Left lobe of liver (tissue), 2 donors: ENCODE data around the gene NRXN3. TPM values are rescaled to one million over a fixed set of nuclear protein-coding genes. Genes with fewer than 3 reads are reported as not detected.

ENCODE experiments used
- ATAC-seq: fragments of 200-7000 bp; cut with Tn5 transposase; one replicate; pipeline ENCODE4 v1.9.1; 2020; ENCODE audit warnings: mild to moderate bottlenecking, moderate library complexity
- DNase-seq: peaks from one replicate; pipeline ENCODE4 v3.0.0-alpha.2; 2020; ENCODE audit warnings: low spot score
- total RNA-seq: library from RNA; stranded (reverse); gene quantifications from one replicate; pipeline ENCODE4 v1.2.1, GENCODE V29; 2021
- donor health status: DM: no; HTN: no; CAD: no; lungs with moderate emphysema.
- donor health status: DM: no; HTN: yes; CAD: no.

NRXN3 gene
- total RNA-seq, 1 donor from 2014 or later, result 0.20 TPM

DNA sequence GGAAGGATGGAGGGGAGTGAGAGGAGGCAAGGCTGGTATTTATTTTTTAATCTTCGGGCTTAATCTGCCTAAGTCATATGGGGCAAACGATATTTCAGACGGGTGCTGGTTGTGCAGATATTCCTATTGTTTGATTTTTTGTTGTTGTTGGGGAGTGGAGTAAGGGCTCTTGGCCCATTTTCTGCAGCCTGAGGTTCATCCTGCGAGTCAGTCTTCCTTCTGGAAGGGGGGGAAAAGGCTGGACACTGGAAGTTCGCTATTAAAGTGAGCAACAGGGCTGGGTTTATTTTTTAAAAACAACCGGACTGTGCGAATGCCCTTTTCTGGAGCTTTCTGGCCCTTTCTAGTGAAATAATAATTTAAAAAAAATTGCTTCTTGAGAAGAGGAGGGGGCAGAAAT, 2.3 kb downstream of the NRXN3 start:
- ATAC-seq (no peak), DNase-seq (no peak)

DNA sequence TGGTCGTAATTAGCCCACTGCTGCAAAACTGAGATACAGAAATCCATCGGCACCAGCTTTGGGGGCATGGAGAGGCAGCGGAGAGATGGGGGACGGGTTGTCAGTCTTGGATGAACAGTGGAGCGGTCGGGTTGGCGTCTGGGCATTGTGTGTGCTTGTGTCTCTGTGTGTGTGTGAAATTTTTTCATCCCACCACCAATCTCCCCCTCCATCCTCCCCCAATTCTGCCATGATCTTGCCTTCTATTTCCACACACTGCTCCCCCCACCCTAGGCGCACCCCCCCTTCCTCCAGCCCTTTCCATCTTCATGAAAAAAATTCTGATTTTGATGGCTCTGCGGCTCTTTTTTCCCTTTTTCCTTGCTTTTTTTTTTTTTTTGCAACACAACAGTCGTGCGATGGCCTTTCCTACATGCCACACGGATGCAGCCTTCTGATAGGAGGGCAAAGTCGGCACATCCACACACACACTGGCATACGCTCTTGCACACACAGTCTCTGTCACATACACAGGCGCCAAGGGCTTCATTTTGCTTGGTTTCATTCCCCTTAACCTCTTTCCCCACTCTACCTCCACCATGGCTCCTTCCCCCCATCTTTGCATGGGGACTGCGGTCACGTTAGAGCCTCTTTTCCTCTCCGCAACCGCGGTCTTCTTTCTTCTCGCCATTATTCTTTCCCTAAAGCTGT, 3.3 kb downstream of the NRXN3 start:
- no peak for ATAC-seq
- DNase-seq, result no peak

DNA sequence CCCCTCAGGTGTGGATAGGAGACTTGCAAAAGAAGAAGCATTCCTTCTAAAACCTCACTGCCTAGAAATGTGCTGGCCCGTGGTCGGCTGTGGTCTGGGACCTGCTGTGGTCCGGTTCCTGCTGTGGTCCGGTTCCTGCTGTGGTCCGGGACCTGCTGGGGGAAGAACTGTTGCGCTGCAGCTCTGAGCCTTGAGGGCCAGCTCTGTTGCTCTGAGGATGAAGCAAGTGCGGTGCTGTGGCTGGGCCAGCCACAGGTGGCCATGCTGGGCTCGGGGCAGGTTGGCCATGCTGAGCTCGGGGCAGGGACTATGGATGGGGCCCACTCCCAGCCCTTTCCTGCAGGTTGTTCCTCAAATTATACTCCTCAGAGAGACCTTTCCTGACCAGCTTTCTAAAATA, 5.2 kb downstream of the NRXN3 start:
- no peak for ATAC-seq
- DNase-seq, result no peak

DNA sequence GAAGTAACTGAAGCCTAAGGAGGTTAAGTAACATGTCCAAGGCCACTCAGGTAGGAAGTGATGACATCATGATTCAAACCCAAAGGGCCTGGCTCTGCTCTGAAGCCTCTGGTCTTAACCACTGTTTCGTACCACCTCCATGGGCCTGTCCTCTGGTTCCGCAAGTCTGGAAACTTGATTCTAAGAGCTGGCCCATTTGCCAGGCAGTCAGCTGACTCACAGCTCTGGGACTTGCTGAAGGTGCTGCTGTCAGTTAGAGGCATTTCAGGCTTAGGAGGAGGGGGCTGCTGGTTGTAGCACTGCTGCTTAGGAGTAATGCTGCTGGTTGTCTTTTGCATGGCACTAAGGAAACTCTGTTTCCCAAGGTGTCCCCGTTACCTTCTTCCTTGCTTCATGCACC, 7.9 kb downstream of the NRXN3 start:
- DNase-seq, result no peak

DNA sequence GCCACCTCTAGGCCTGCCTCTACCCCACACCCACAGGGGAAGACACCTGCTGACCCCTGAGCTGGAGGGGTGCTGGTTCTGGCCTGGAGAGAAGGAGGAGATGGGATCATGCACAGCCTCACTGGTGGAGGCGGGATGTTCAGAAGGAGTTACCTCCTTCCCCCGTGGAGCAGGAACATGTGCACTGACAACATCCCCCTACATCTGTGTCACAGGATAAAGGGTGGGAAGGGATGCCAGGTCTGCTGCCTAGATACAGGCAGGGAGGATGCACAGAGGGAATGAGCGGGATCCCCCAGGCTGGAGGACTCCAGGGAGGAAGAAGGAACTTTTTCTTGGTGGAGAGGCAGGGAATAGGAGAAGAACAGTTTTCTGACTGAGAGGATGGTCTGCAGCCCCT, 8.8 kb downstream of the NRXN3 start:
- no peak for ATAC-seq
- no peak for DNase-seq

More for the DNA sequence above, 7.9 kb downstream of the NRXN3 start:
- no peak for ATAC-seq

DNA sequence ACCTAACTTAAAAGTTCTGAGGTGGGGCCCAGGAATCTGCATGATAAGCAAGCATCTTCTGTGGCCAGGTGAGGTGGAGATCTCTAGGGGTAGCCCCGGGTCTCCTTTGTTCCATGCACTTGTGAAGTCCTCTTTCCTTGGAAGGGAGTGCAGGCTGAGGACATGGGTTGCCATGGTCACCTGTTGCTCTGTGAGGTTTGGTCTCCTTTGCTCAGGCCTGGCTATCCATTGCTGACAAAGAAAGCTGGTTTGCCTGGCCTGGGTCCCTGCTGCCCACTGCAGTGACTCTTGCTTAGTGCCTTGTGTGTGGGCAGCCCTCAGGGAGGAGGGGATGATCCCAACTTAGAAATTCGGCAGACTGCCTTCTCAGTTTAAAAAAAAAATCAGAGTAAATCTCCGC, 11.1 kb downstream of the NRXN3 start:
- no peak for DNase-seq
- ATAC-seq, result no peak

DNA sequence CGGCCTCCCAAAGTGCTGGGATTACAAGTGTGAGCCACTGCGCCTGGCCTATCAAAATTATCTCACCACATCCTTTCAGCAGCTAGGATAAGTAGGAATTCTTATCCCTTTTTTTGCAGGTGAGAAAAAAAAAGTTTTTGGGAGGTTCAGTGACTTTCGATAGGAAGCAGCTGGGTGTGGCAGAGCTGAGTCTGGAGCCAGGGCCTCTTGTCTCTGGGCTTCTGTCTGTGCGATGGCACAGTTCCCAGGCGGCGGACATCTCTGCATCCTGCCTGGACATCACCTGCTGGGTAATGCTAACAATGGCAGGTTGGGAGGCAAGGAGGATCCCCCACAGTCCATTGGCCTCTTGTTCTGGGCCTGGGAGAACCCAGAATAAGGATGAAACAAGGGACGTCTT, 12.5 kb downstream of the NRXN3 start:
- ATAC-seq (no peak), DNase-seq (no peak)

DNA sequence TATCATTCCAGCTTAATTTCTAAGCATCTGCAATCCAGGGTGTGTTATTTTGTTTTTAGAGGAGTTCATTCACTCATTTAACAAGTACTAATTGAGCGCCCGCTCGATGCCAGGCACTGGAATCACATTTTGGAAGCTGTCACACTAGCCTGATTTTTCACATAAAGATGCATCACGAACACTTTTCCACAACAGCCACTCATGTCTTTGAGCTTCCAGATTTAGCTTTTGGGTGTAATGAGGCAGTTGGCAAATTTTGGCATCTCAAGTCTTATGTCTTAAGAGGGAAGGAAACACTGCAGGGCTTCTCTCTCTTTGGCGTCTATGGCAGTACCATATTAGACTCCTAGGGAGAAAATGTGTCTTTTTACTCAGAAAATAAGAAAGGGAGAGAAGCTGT, 14.0 kb downstream of the NRXN3 start:
- ATAC-seq (no peak), DNase-seq (no peak)

DNA sequence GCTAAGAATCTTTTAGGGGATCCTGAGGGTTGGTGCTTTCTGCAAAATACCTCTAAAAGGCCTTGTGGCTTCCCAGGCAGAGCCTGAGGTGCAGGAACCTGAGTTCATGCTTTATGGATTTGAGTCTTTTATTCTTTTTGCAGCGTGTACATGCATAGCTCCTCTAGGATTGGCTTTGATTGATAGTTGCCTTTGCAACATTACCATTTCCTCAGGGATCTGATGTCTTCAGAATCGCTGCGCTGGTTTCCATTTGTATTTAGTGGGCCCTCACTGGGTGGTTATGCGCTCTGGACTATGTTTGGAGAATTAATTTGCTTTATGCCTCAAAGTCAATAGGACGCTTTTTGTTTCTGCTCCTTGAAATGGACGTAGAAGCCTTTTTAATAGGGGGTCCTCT, 16.1 kb downstream of the NRXN3 start:
- DNase-seq (no peak), ATAC-seq (no peak)

DNA sequence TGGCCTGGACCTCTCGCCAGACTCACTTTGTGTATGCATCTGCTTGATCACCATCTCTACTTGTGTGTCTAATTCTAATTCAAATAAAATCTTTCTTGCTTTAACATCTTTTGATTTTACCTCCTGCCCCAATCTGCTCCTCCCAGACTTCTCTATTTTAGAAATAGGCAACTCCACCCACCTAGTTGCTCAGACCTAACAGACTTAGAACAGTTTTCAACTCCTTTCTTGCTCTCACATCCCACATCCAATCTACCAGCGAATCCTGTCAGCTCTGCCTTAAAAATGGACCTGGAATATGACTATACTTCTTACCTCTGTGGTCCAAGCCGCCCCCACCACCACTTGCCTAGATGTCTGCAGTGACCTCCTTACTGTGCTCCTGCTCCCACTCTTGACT, 18.7 kb downstream of the NRXN3 start:
- ATAC-seq (no peak), DNase-seq (no peak)

DNA sequence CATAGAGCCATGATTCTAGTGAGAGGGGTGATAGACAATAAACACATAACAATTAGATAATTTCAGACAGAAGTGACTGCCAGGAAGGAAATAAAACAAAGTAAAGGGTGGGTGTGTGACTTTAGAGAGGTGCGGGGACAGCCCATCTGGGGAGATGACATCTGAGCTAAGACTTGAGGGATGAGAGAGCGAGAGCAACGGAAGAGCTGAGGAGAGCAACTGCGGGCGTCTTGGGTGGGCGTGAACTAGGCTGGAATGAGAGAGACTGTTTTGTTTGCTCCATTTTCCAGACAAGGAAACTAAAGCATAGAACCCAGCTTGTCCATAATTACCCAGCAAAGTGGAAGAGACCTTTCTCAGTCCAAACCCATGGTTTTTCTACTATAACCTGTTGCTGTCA, 25.3 kb downstream of the NRXN3 start:
- ATAC-seq, result no peak
- DNase-seq, result no peak

DNA sequence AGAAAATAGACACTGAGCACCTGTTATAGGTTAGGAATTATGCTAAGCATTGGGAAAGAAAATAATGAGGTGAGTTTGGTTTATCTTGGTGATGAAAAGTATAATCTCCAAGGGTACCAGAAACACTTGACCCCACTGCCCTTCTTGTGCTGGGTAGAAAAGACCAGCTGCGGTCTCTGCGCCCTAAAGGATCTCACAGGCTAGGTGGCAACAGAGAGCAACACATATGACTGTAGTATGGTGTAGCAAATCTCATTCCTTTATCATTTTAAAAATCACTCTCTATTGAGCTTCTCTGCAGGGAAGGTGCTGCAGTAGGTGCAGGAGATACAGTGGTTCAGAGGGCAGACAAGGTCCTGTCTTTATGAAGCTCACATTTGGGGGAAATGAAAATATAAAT, 26.1 kb downstream of the NRXN3 start:
- ATAC-seq (no peak), DNase-seq (no peak)

DNA sequence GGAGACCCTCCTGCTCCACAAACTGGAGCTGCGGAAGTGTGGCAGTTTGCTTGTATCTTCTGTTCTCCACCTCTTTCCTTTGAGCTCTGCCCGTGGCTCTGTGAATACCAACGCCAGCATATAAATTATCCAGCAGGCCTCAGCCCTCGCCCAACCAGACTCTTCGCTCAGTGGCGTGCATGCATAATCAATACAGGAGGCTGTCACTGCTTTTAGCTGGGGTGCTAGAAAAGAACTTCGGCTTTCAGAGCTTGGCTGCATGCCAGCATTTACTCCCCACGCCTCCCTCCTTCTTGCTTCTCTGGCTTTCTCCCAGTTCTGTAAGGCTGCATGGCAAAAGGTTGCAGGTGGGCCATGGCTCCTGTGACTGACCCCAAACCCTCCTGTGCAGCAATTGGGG, 26.9 kb downstream of the NRXN3 start:
- no peak for DNase-seq
- ATAC-seq, result no peak

DNA sequence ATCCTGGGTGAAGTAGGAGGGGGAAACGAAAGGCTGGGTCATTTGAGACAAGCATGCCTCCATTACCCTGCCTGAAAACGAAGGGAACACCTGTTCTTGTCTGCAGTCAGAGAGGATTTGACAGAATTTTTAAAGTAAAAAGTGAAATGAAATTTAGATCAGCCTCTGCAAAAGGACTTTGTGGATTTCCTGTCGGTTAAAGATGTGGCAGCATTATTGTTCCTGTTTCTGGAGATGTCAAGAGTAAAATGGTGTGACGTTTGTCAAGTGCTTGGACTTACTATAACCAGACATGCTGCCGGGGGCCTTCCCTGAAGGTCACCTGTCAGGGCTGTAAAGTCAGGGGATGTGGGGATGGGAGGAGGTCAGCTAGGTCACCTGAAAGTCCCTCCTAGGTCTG, 32.0 kb downstream of the NRXN3 start:
- DNase-seq, result no peak
- no peak for ATAC-seq

DNA sequence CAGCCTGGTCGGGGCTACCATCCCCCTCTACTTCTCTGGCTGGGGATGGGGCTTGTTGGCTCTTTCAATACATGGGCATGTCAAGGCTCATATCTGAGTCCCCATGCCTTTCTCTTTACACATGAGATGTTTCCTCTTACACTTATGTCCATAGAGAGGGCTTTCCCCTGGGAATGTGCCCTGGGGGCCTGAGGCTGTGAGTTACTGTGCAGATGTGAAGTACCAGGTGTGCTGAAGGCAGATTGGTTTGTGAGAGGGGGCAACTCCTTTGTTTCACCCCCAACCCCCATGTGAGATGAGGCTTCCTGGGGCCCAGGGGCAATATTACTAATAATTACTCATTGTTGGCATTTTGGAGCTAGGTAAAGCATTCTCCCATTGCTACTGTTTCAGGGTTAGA, 32.8 kb downstream of the NRXN3 start:
- no peak for DNase-seq
- ATAC-seq, result no peak

DNA sequence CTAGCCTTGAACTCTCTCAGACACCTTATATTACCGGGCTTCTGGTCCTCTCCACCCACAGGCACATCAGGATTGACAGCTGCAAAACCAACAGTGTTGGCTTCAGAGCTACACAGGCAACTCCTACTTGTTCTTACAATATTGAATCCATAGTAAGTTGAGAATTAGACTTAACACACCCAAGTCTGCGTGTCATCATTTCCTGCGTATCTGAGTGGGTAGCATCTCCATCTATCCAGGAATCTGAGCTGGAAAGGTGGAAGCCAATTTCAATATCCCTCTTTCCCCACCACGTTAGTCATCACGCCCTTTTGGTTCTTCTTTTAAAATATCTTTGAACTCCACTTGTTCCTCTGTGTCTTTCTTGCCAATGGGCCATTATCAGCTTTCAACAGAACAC, 37.2 kb downstream of the NRXN3 start:
- ATAC-seq, result no peak

DNA sequence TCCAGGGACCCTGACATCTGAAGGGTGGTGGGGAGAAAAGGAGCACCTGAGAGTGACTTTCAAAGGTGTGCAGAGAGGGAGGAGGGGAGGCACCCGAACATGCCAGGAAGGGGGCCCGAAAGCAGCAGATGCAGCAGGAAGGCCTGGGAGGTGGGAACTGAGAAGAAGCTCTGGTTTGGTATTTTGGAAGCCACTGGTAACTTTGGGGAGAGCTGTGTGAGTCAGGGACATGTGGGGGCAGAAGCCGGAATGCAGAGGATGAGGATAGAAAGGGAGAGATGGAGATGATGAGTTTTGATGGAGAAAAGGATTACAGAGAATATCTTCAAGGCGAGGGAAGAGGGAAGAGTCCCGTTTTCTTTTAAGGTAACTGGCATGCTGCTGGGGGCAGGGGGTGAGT, 50.1 kb downstream of the NRXN3 start:
- DNase-seq (no peak), ATAC-seq (no peak)

More for the DNA sequence above, 37.2 kb downstream of the NRXN3 start:
- no peak for DNase-seq

DNA sequence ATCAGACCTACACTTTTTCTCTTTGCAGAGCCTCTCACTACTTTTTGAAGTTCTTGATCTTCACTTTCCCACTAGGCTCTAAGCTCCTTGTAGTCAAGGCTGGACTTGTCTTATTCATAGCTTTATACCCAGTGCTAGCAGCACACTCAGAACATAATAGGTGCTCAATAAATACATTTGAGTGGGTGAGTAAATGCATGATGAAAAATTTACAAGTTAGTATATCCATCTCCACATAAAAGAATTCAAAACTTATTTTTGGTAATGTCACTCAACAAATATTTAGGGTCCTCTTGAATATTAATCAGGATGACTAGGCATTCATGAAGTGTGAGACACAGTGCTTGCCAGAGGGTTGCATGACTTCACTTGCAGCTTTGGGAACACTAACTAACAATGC, 52.6 kb downstream of the NRXN3 start:
- no peak for ATAC-seq
- no peak for DNase-seq

DNA sequence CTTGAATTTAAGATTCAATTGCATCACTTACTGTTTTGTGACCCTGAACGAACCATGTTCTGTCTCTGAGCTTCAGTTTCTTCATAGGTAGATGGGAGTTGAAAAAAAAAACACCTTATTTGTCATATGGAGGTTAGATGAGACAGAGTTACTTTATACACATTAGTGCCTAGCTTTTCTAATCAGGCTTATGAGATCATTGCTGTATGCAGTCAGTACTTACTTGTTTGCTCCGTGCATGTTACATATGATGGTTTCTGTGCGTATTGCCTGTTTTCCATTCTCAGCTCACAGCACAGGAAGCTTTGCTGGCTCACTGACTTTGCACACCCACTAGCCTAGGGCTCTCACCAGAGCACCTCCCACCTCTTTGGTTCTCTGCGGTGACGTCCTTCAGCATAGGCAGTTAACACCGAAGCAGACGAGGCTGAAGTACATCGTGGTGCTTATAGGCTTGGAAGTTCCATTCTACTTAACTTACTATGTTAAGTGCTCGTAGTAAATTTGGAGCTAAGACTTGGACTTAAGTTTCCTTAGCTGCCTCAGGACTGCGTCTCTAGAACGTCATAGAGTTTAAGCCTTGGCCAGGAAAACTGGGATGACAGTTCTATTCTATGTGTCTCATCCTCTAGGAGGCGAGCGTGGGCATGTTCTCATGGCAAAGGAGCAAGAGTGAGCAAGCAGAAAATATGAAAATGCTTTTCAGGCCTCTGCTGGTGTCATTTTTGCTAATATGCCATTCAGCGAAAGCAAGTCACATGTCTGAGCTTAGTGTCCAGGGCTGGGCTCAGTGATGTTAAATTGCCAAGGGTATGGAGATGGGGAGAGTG, 57.3 kb downstream of the NRXN3 start:
- no peak for DNase-seq
- no peak for ATAC-seq

DNA sequence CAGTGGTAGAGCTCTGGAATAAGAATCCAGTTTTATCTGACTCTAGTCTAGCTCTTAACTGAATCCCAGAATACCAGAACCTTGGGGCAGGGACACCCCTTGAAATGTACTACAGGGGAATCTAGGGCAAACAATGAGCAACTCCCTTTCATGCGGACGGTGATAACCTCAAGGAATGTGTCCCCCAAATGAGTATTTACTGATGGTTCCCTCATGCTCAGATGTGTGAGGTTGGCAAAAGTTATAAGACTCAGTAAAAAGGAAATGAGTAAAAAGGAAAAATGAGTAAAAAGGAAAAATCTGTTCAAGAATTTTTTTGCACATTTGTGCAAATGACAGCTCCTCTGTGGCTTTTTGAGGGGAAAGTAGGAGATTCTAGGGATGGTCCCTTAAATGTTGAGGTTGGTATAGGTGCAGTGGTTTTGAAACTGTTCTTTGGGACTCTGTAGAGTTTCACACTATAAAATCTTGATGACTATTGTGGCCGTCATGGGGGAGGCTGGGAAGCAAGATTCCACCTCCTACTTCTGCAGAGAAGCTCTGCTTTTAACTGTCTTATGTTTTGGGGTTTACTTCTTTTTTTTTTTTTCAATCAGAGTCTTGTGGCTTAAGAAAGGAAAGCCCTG, 58.6 kb downstream of the NRXN3 start:
- no peak for ATAC-seq
- DNase-seq, result no peak

DNA sequence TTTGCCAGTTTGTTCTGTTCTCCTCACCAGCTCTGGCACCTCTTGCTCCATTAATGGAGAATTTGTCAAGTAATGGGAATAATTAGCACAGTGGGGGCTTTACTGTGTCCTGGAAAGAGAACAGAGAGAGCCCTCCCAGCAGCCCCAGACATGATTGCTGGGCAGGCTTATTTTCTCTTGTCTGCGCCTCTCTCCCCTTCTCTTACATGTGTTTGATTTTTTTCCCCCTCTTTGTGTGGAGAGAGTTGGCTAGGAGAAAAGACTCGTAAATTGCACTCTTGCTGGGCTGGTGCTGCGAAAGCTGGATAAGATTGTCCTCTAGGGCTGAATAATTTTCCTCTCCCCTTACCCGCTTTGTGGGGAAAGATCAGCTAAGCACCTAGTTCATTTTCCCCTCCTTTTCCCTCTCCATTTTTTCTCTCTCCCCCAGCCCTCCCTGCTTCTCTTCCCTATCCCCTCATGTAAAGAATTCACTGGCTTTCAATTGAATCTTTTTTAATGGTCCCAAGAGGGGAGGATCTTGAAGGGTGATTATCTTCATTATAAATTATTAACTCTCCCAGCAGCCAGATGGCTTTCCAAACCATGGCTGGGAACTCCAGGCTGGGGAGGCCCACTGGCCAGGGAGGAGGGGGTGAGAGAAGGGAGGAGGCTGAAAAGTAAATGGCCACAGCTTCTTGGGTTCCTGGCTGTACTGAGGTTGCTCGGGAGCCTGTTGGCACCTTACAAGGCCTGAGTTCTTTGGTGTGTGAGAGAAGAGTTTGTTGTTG, 62.2 kb downstream of the NRXN3 start:
- ATAC-seq, result no peak
- DNase-seq, result no peak
